IPS-18c (cell line): ENCODE measurements around the gene GALE.
"Not testable (repeated sequence)": the region's sequence is repeated elsewhere in the genome, so short reads cannot be mapped to it uniquely, and the experiment has no call there.

Experiments used
- H3K4me3 ChIP-seq: 2 replicates; pipeline ENCODE4 v1.7.0; 2013; ENCODE audit warnings: low read depth, mild to moderate bottlenecking, low read length, moderate library complexity; ENCODE audit not compliant: insufficient read depth
- H3K9me3 ChIP-seq: one replicate; pipeline ENCODE4 v1.6.1; 2013; ENCODE audit warnings: mild to moderate bottlenecking, low read length, moderate library complexity; ENCODE audit not compliant: control insufficient read depth, insufficient read depth

Gene GALE

GRCh38 chr1:23796466-23797271, 3.9 kb downstream of the GALE start:
- Histone ChIP-seq H3K4me3 (no peak overlapping the region), H3K9me3 (no peaks in the 10 kb centered on the region)

GRCh38 chr1:23795676-23796465, 4.7 kb downstream of the GALE start:
- Histone ChIP-seq H3K9me3 (no peaks in the 10 kb centered on the region), H3K4me3 (no peak overlapping the region)

- not testable (repeated sequence) for H3K9me3 ChIP-seq, H3K4me3 ChIP-seq
Measured at GRCh38 chr1:23794732-23795182, 5.8 kb downstream of the GALE start.

GRCh38 chr1:23793861-23794731, 6.5 kb downstream of the GALE start:
- Histone ChIP-seq H3K4me3 (no peak overlapping the region), H3K9me3 (no peaks in the 10 kb centered on the region)

GRCh38 chr1:23793018-23793781, 7.4 kb downstream of the GALE start:
- Histone ChIP-seq H3K4me3 (no peak overlapping the region), H3K9me3 (no peaks in the 10 kb centered on the region)

DNA sequence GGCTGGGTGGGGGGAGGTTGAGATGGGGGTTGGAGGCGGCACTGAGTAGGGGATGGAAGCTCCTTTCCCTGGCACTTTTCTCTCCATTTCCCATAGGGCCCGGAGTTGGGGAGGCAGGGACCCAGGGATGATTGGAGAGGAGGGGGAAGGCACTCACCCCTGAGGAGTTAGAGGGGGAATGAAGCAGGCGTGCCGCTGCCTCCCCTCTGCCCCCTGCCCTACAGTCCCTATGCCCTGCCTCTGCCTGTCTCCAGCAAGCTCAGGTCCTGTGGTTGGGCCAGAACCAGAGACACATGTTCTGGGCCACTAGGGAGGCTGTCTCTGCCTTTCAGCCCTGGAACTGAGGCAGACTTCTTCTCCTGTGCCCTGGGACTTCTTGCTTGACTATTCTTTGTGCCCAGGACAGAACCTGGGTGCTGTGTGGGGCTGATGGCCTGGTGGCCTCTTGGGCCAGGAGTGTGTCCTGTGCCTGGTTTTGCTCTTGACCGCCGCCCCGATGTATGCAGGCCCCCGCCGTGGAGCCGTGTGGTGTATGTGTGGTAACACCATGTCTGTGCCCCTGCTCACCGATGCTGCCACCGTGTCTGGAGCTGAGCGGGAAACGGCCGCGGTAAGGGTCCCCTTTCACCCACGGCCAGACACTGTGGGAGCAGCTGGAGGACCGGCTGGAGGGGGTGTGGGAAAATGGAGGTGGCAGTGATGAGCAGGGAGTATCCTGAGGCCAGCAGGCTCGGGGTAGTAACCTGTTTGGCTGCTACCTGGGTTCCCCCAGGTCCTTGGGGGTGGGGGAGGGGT, 8.2 kb downstream of the GALE start:
- Histone ChIP-seq H3K9me3 (no peaks in the 10 kb centered on the region), H3K4me3 (peak overlapping the region; percentile 86)

GRCh38 chr1:23791516-23792047, 9.0 kb downstream of the GALE start:
- Histone ChIP-seq H3K9me3 (no peaks in the 10 kb centered on the region), H3K4me3 (peak overlapping the region; percentile 86)

GRCh38 chr1:23790696-23791515, 9.6 kb downstream of the GALE start, which contains the start of gene LYPLA2:
Gene LYPLA2, plus strand, starts transcription at chr1:23791145. Its CDS starts 1,538 bp downstream, at chr1:23792683.
- no peaks in the 10 kb centered on the region for H3K9me3 ChIP-seq
- peak within 1 kb of the TSS; percentile 86 for H3K4me3 ChIP-seq

- no peaks in the 10 kb centered on the region for H3K9me3 ChIP-seq
- H3K4me3 ChIP-seq = no peak overlapping the region
Measured at GRCh38 chr1:23788695-23789094, 11.9 kb downstream of the GALE start.

DNA sequence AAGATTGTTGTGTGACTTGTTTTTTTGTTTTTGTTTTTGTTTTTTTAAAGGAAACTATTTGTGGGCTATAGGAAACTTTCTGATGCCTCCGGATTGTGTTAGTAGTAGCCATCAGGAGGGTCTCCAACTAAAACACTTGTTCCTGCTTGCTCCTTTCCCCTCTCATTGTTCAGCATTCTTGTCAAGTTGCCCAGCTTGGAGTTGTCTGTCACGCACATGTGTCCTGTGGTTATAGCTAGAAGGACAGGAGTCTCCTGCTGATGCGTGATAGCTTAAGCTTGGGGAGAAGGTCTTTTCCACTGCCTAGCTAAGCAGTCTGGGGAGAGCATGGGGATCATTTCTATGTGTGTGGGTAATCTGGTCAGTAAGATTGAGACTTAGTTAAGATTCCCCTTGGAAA, 12.9 kb downstream of the GALE start:
- no peaks in the 10 kb centered on the region for H3K9me3 ChIP-seq

GRCh38 chr1:23784846-23785245, 15.7 kb downstream of the GALE start:
- H3K4me3 ChIP-seq = no peak overlapping the region
- H3K9me3 ChIP-seq = no peaks in the 10 kb centered on the region

More for the DNA sequence above, 12.9 kb downstream of the GALE start:
- no peak overlapping the region for H3K4me3 ChIP-seq

DNA sequence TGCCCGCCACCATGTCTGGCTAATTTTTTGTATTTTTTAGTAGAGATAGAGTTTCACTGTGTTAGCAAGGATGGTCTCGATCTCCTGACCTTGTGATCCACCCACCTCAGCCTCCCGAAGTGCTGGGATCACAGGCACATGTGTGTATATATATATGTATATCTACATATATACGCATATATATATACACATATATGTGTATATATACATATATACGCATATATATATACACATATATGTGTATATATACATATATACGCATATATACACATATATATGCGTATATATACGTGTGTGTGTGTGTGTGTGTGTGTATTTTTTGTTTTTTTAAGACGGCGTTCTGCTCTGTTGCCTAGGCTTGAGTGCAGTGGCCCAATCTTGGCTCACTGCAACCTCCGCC, 17.4 kb downstream of the GALE start:
- not testable (repeated sequence) for H3K9me3 ChIP-seq, H3K4me3 ChIP-seq

GRCh38 chr1:23779826-23780371, 20.7 kb downstream of the GALE start:
- Histone ChIP-seq H3K4me3 (no peak overlapping the region), H3K9me3 (no peaks in the 10 kb centered on the region)

- Histone ChIP-seq H3K4me3 (peak within 1 kb of the TSS; percentile 61), H3K9me3 (no peaks in the 10 kb centered on the region)
Measured at GRCh38 chr1:23777979-23778814, 22.4 kb downstream of the GALE start, which contains the start of gene PITHD1. Gene PITHD1, plus strand, starts transcription at chr1:23778418. Its CDS starts 98 bp downstream, at chr1:23778516.
